C4-2B (cell line): ENCODE data around the gene SPOCK3.

ENCODE experiments used
- H3K27ac ChIP-seq: fragments of 450-650 bp; 2 replicates; pipeline ENCODE4 v1.5.1; 2017
- CTCF ChIP-seq: fragments of 450-650 bp; conservative IDR thresholded peaks from 2 replicates; pipeline ENCODE4 v1.5.1; 2017; ENCODE audit warnings: mild to moderate bottlenecking
- ZFX ChIP-seq: fragments of 450-650 bp; IDR thresholded peaks from 2 replicates; pipeline ENCODE4 v1.6.1; 2017

Gene SPOCK3

GRCh38 chr4:166965562-166965961 lies 268.7 kb downstream of the SPOCK3 start:
- TF ChIP-seq CTCF: no peak
- TF ChIP-seq ZFX: no peak
- H3K27ac ChIP-seq: no peak overlapping the region

- no peak for TF ChIP-seq CTCF
- no peak for TF ChIP-seq ZFX
- H3K27ac ChIP-seq: no peak overlapping the region
These were observed 276.8 kb downstream of the SPOCK3 start for GRCh38 chr4:166957451-166957850.

GRCh38 chr4:166956484-166956883 lies 277.8 kb downstream of the SPOCK3 start:
- TF ChIP-seq CTCF (no peak), ZFX (no peak)
- no peak overlapping the region for H3K27ac ChIP-seq

GRCh38 chr4:166941629-166942028 lies 292.7 kb downstream of the SPOCK3 start:
- TF ChIP-seq ZFX (no peak), CTCF (no peak)
- no peak overlapping the region for H3K27ac ChIP-seq

- TF ChIP-seq ZFX (no peak), CTCF (no peak)
- H3K27ac ChIP-seq: no peak overlapping the region
These were observed 303.8 kb downstream of the SPOCK3 start for GRCh38 chr4:166930464-166930863.

GRCh38 chr4:166924424-166924823 lies 309.9 kb downstream of the SPOCK3 start:
- TF ChIP-seq CTCF (no peak), ZFX (no peak)
- H3K27ac ChIP-seq: no peak overlapping the region

- no peak overlapping the region for H3K27ac ChIP-seq
- TF ChIP-seq CTCF: no peak
- TF ChIP-seq ZFX: no peak
These were observed 320.4 kb downstream of the SPOCK3 start for GRCh38 chr4:166913926-166914325.
